ENCODE data around the gene ANAPC2.

- TF ChIP-seq EZH2 (optimal IDR thresholded peaks at IDR 0.05; ENCODE audit: low read depth, low read length): no peak
- TF ChIP-seq CTCF (IDR thresholded peaks at IDR 0.05; ENCODE audit: low read length): no peak
These were observed 45.0 kb upstream of the ANAPC2 start for GRCh38 chr9:137233143-137233980.

Measured in MM.1S (cell line).